Nucleus accumbens (tissue), 56 donors: Measurements from ENCODE around the gene FARS2.

Experiments
- DNase-seq, 56 donors: peaks; one replicate each; lab custom pipeline; 2025; lab: John Stamatoyannopoulos, UW

Gene FARS2

GRCh38 chr6:5490501-5491069 lies 229.3 kb downstream of the FARS2 start:
- no peak for DNase-seq

- DNase-seq: no peak
Measured at GRCh38 chr6:5492356-5492755, 231.0 kb downstream of the FARS2 start.

- no peak for DNase-seq
Measured at GRCh38 chr6:5493806-5494205, 232.5 kb downstream of the FARS2 start.

GRCh38 chr6:5497896-5498578 lies 236.7 kb downstream of the FARS2 start:
- no peak for DNase-seq

GRCh38 chr6:5498579-5498899 lies 237.2 kb downstream of the FARS2 start:
- no peak for DNase-seq

GRCh38 chr6:5499644-5500306 lies 238.5 kb downstream of the FARS2 start:
- no peak for DNase-seq

- DNase-seq: no peak
Measured at GRCh38 chr6:5501837-5502236, 240.5 kb downstream of the FARS2 start.

GRCh38 chr6:5504078-5504477 lies 242.8 kb downstream of the FARS2 start:
- no peak for DNase-seq

GRCh38 chr6:5506149-5506548 lies 244.8 kb downstream of the FARS2 start:
- DNase-seq: no peak

- no peak for DNase-seq
Measured at GRCh38 chr6:5506597-5506996, 245.3 kb downstream of the FARS2 start.

GRCh38 chr6:5507131-5507681 lies 245.9 kb downstream of the FARS2 start:
- DNase-seq: no peak

GRCh38 chr6:5509106-5509505 lies 247.8 kb downstream of the FARS2 start:
- no peak for DNase-seq

GRCh38 chr6:5510331-5511133 lies 249.2 kb downstream of the FARS2 start:
- DNase-seq: no peak

GRCh38 chr6:5511954-5512353 lies 250.6 kb downstream of the FARS2 start:
- no peak for DNase-seq

- DNase-seq: no peak
Measured at GRCh38 chr6:5512422-5512821, 251.1 kb downstream of the FARS2 start.

- DNase-seq: no peak
Measured at GRCh38 chr6:5513408-5513807, 252.1 kb downstream of the FARS2 start.

- DNase-seq: no peak
Measured at GRCh38 chr6:5514353-5514752, 253.0 kb downstream of the FARS2 start.

GRCh38 chr6:5515200-5515599 lies 253.9 kb downstream of the FARS2 start:
- DNase-seq: no peak

GRCh38 chr6:5516036-5516435 lies 254.7 kb downstream of the FARS2 start:
- DNase-seq: no peak

GRCh38 chr6:5517796-5518195 lies 256.5 kb downstream of the FARS2 start:
- peak in 1 of 56 donors; percentile 3 for DNase-seq

GRCh38 chr6:5518936-5519491 lies 257.7 kb downstream of the FARS2 start:
- no peak for DNase-seq
